EL (cell line): Measurements from ENCODE around the gene ZNF106.

Experiments used
- DNase-seq: peaks from one replicate; pipeline ENCODE4 v3.0.0-alpha.2; 2016

The ZNF106 gene

DNA sequence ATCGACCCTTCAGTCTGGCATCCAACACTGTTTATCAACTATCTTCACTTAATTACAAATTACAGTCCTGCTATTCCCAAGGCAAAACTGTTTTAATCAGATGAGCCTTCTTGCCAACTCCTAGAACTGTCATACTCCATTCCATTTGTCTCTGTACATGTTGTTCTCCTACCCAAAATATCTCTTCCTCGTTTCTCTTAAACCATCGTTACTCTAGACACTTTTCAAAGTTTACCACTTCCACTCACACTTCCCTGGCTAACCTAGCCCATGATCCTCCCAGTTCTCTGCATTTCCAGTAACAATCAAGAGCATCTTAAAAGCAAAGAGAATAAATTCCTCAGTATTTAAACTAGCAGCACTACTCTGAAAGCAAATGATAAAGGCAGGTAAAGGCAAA, 19.9 kb downstream of the ZNF106 start:
- DNase-seq = no peak

GRCh38 chr15:42465520-42466259, 25.3 kb downstream of the ZNF106 start:
- DNase-seq = no peak

DNA sequence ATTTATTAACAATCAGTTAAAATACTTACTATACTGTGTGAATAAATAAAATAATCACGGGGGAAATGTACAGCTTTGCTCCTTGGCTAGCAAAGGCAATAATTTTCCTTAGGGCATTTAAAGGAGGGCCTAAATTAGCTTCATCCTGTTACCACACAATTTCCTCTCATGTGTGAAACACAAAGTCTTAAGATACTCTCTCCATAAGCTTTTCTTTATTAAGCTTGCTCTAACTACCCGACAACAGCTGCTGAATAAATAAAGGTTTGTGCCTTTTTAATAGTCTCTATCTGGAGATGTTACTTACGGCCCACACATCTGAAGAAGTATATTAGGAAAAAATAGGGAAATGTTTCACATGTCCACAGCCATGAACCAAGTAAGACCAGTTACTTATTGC, 29.7 kb downstream of the ZNF106 start:
- DNase-seq = no peak

GRCh38 chr15:42457445-42458442, 33.2 kb downstream of the ZNF106 start:
- peak; percentile 89 for DNase-seq

GRCh38 chr15:42456971-42457370, 34.0 kb downstream of the ZNF106 start:
- peak; percentile 41 for DNase-seq

DNA sequence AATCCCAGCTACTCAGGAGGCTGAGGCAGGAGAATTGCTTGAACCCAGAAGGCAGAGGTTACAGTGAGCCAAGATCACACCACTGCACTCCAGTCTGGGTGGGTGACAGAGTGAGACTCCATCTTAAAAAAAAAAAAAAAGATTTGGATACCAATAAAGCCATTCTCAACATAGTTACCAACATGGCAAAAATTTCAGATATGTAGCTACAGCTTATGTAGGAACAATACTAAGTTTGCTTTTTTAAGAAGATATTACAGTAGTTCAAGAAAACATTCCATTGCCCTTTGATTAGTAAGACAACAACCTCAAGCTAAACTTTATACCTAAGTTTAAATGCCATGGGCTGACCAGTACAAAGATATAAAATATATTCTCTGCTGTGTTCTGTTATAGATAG, 34.4 kb downstream of the ZNF106 start:
- peak; percentile 17 for DNase-seq

DNA sequence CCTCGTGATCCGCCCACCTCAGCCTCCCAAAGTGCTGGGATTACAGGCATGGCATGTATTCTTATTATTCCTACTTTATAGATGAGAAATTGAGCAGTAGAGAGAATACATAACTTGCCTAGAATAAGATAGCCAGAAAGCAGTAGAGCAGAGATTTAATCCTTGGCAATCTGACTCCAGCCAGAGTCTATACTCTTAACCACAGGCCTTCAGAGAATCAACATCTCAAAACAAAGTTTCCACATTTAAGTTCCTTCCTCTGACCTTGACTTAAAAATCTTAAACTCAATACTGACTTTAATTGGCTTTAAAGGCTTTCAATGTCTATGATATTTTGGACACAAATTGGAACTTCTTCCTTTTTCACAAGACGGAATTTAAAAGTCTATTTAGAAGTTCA, 37.1 kb downstream of the ZNF106 start:
- no peak for DNase-seq

DNA sequence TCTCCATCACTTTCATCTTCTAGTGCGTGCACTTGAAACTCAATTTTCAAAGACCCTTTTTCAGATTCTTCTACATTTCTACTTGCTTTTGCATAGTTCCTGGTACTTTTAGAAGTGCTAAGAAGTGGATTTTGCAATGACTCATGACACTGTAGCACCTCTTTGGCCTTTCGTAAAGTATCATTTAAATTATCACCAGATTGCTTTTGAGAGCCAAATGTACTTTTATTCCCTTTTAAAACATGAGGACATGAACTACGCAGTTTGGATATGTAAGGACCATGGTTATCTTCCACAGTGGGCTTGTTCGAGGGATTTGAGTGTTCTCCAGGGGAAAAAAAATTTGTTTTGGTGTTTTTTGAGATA, 40.5 kb downstream of the ZNF106 start:
- DNase-seq = no peak

- no peak for DNase-seq
These were observed 41.0 kb downstream of the ZNF106 start for GRCh38 chr15:42449770-42450424.

- DNase-seq = no peak
These were observed 42.7 kb downstream of the ZNF106 start for GRCh38 chr15:42448281-42448680.

DNA sequence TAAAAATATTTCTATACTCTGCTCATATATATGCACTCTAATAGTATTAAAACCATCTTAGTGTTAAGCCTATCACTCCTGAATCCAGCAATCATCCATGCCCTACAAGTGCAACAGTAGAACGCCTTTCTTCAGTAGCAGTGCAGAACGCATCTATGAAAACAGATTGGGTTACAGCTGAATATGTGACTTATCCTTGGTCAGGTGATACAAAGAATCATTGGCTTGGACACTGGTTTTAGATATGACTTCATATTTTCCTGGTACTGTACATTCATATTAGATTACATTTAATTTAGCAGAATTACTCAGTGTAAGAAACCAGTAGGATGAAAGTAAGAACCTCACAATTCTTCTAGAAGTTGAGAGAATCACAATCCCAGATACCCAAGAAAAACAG, 43.3 kb downstream of the ZNF106 start:
- DNase-seq = no peak

DNA sequence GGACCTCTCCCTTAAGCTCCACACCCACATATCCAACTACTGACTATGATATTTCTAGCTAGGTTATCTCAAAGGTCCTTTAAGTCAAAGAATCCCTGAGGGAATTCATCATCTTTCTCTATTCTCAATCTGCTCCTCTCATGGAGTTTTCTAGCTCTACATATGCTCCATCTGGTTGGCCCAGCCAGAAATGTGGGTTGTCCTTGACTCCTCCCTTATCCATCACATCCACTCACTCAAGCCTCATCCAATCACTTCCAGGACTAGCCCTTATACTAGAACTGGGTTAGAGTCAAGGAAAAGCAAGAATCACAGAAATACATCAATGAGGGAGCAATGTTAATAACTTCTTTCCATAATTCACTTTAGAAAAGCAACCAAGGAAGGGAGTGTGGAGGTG, 45.4 kb downstream of the ZNF106 start:
- no peak for DNase-seq

DNA sequence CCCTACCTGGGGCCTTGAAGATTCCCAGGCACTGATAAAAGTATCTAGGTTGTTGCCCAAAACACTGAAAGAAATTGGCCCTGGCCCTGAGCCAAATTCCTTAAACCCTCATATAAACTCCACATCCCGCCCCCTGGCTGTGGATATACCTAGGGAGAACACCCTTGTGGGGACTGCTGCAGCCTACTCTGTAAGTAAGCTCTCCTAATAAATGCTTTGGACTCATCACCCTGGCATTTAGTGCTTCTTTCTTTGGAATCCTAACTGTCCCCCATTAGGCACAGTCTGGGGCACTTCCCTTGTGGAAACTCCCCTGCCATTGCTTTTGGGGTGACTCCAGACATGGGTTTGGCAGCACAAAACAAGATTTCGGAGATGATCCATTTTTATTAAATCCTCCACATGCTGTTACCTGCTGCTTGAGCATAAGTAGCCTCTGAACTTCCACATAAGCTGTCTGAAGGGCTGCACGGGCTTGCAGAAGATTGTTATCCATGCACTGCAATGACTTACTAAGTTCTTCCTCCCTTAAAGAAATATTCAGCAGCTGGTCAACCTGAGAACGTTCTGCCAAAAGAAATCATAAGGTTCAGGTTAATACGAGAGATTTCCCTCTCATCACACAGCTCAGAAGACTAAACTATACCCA, 46.4 kb downstream of the ZNF106 start:
- peak; percentile 76 for DNase-seq

GRCh38 chr15:42427429-42428223, 63.3 kb downstream of the ZNF106 start:
- peak; percentile 95 for DNase-seq

DNA sequence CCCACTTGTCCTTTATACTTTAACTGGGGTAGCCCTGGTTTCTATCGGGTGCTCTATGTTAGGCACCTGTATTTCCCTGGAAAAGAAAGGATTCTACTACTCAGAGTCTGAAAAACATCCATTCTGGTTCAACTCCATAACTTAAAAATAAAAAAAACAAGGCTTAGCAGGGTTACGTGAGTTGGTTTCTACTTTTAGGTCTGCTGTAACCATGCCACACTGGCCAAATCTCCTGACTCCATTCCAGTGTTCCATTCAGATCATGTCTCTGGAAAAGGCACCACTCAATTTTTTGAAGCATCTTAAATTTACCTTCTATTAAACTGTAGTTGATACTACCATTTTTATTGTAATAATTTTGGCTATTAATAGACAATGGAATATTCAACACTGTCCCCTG, 69.6 kb downstream of the ZNF106 start:
- DNase-seq = no peak

GRCh38 chr15:42419369-42419768, 71.6 kb downstream of the ZNF106 start:
- DNase-seq = no peak

GRCh38 chr15:42413920-42414319, 77.0 kb downstream of the ZNF106 start:
- DNase-seq = no peak

GRCh38 chr15:42411884-42412283, 79.1 kb downstream of the ZNF106 start:
- no peak for DNase-seq

DNA sequence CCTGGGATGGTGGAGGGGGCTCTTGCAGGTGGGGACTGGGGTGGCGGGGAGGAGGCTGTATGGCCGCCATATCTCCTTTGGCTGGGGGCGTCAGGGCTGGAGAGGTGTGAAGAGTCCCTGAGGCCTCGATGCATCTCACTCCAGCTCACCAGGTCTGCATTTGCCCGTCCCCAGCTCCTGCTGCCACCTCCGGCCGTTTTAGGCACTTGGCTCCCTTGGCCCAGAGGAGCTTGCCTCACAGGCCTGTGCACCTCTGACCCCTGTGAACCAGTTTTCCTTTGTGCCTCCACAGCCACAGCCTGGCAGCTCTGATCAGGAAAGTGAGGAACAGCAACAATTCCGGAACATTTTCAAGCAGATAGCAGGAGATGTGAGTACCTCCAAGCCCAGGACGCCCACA, 81.9 kb downstream of the ZNF106 start:
- no peak for DNase-seq

GRCh38 chr15:42408178-42408577, 82.8 kb downstream of the ZNF106 start:
- no peak for DNase-seq

DNA sequence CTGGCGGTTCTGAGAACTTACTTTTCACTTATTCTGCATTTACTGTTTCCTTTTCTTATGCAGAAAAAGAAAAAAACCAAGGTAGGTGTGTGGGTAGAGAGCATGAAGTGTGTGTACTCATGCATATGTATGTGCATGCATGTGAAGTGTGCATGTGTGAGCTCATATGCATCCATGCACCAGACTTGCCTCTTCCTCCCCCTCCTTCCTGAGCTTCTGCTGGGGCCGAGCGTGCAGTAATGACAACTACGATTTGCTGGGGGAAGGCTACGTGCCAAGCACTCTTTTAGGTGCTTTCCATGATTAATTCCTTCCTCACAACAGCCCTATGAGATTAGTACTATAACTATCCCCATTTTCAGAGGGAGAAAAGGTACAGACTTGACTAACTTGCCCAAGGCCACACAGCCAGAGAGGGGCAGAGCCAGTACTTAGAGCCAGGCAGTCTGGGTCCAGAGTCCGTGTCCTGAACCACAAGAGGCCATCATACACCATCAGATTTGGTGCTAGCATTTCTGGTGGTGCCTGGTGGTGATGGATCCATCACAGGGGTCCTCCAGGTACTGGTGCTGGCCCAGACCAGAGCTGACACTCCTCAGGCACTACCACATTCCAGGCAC, 85.0 kb downstream of the ZNF106 start:
- DNase-seq = no peak
